SHP77 treated with DMSO at 0.1 percent for 48 hours (cell line): ENCODE results near the gene PPDPF.

Experiments
- DNase-seq: peaks from one replicate; lab custom pipeline; 2025; lab: John Stamatoyannopoulos, UW

Gene PPDPF

GRCh38 chr20:63538204-63539091 lies 17.9 kb downstream of the PPDPF start:
- DNase-seq, result no peak

DNA sequence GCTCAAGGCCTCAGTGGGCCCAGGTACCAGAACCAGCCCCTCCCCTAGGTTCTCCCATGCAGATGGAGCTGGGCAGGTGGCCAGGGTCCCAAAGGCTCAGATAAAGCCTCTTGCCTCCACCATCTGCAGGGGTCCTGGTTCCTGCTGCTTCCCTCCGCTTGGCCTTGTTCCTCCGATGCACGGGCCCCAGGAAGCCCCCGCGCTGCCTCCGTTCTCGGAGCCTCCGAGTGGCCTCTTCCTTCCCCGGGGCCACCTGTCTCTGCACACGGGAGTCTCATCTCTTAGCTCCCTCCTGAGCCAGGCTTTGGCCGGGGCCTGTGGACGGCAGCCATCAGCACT lies 18.5 kb downstream of the PPDPF start:
- no peak for DNase-seq

- DNase-seq, result no peak
Observed at GRCh38 chr20:63539441-63540370, 19.1 kb downstream of the PPDPF start.

GRCh38 chr20:63540417-63541186 lies 20.0 kb downstream of the PPDPF start:
- DNase-seq, result no peak

GRCh38 chr20:63541371-63541770 lies 20.8 kb downstream of the PPDPF start:
- DNase-seq, result no peak

DNA sequence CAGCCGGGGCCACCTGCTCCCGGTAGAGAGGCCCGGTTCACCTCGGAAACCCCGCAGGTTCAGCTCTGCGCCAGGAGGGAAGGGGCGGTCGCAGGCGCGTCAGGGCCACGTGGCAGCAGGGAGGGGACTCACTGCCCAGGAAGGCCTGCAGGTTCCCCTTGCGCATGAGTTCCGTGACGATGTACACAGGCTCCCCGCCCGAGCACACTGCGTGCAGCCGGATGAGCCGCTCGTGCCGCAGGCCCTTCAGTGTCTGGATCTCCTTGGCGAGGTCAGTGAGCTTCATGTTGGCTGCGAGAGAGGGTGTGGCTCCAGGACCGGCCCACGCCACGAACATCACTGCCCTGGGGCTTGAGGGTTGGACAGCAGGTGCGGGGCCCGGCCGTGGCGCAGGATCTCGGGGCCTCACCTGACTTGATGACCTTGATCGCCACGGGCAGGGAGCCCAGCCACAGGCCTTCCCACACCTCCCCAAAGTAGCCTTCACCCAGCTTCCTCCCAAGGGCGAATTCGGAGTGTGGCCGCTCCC lies 21.5 kb downstream of the PPDPF start:
- DNase-seq, result no peak

DNA sequence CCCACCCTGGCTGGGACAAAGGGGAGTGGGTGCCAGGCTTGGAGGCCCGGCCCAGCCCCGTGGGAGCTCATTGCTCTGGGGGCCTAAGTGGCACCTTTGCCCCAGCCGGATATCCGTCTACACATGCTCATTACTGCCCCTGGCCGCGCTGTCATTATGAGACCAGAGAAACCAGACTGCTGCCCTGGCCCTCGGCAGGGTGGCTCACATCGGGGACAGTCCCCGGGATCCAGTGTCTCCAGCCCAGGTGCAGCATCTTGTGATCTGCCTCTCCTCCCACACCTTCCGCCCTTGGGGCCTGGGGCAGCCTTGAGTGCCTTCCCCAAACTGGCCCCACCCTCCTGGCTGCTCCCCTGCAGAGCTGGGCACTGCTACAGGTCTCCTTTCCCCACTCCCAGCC lies 22.1 kb downstream of the PPDPF start:
- no peak for DNase-seq

DNA sequence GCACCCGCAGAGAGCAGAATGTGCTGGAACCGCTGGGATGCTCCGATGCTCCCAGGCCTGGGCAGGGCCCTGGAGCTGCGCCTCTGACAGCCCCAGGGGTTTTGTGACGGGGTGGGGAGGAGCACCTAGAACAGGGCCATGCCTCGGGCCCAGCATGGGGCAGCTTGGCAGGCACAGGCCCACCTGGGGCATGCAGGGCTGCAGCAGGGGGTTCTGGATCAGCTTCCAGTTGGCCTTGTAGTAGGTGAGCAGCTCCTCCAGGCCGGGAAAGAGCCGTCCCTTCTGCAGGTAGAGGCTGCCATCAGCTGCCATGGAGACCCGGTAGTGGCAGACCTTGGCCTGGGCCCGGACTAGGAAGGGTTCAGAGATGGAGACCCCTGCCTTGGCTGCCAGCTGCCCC lies 22.6 kb downstream of the PPDPF start:
- DNase-seq, result no peak

DNA sequence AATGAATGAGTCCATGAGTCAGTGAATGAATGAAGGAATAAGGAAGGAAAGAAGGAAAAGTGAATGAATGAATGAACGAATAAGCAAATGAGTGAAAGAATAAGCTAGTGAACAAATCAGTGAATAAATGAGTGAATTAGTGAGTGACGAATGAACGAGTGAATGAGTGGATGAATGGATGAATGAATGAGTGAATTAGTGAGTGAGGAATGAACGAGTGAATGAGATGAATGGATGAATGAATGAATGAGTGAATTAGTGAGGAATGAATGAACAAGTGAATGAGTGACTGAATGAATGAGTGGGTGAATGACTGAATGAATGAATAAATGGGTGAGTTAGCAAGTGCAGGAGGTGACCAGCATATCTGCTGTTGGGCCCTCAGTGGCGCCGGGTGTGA lies 23.2 kb downstream of the PPDPF start:
- no peak for DNase-seq

- DNase-seq, result no peak
Observed at GRCh38 chr20:63544241-63544957, 23.8 kb downstream of the PPDPF start.

- DNase-seq, result no peak
Observed at GRCh38 chr20:63544958-63545516, 24.5 kb downstream of the PPDPF start.

DNA sequence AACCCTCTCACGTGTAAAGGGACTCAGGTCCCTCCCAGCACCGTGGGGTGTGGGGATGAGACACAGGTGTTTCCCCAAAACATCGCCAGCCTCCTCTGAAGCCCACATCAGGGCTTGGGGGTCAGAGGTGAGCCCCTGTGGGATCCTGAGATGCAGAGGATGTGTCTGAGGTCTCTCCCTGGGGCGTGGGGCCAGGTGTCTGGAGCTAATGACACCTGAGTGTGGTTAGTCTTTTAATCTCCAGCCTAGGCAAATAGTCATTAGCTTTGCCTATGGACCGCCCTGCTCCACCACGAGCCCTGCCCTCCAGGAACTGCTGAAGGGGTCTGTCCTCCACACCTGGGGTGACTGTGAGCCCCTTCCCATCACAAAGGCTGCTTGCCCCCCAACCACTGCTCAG lies 25.2 kb downstream of the PPDPF start:
- DNase-seq, result no peak

DNA sequence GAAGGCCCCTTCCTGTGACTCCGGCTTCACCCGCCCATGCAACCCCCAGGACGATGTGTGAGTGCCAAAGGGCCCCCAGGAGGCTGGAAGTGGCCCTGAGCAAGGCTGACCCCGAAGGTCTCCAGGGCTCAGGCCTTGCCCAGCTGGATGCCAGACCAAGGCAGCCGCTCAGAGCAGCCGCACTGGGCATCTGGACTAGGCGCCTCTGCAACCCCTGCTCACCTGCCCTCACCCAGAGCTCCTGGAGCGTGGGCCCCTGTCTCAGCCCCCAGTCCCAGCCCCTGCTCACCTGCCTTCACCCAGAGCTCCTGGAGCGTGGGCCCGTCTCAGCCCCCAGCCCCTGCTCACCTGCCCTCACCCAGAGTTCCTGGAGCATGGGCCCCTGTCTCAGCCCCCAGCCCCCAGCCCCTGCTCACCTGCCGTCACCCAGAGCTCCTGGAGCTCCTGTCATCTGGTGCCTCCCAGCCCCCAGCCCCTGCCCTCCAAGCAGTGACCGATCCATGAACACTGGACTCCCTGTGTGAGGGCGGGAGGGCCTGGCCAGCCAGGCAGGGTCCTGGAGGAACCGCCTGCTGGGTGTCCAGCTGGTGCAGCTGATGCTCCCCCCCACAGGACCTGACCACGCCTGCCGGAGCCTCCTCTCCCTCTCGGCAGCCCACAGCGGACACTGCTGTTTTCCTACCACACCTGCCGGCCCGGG lies 25.8 kb downstream of the PPDPF start:
- DNase-seq, result no peak

DNA sequence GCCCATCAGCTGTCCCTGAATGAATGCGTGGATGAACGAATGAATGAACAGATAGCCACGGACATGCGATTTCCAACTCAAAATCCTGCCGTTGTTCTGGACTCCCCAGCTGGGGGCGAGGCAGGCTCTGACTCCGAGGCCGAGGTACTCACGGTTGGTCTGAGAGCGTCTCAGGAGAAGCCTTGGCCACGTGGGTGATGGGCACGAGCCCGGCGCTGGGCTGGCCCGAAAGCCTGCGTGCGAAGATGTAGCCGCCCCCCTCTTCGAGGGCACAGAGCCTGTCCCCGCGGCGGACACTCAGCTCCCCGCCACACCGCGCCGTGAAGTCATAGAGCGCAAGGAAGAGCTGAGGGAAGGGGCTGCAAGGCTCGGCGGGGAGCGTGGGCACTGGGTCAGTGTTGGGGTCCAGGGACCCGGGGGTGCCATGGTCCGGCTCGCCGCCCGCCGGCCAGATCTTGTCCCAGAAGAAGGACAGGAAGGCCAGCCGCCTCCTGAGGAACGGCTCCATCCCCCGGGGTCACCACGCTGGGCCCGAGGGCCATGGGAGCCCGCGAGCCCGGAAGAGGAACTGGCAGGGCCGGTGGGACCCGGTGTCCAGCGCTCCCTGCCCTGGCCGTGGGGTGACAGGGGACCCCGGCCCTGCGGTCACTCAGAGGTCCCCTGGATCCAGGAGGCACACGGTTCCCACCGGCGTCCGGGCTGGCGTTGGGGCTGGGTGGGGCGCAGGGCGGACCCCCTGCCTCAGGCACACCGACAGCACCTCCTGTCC lies 26.6 kb downstream of the PPDPF start:
- DNase-seq, result no peak

DNA sequence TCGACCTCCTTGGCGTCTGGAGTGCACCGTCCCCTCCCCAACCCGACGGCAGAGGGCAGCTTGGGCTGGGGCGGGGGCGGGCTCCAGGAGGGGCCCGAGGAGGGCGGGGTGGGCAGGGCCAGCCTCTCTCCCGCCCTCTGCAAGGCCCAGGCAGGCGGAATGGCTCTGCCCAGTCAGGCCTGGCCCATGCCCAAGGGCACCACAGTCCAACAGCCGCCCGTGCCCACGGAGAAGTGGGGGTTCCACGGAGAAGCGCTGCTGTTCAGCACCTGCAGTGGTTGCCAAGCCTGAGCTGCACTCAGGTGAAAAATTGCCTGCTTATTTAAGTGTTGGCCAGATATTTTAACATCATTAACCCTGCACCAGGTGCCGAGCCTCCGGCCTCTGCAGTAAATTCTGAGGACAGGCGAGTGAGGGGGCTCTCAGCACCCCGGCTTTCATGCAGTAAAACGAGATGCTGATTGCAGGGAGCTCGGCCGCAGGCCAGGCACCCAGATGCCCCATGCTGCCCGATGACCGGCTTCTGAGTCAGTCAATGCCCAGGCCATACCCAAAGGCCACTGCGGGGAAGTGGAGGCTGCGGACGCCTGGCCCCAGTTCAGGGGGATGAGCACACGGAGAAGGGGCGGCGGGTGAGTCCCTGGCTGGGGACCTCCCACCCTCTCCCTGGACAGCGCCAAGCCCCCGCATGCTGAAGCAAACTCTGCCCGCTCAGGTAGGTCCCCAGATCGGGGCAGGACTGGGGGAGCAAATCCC lies 27.3 kb downstream of the PPDPF start, which contains the start of gene SRMS:
SRMS (minus strand) TSS at position 25 of the 756 bp plus-strand sequence. CDS start 286 bp downstream, outside the sequence.
- no peak for DNase-seq

- no peak for DNase-seq
Observed at GRCh38 chr20:63548542-63548941, 28.0 kb downstream of the PPDPF start.

GRCh38 chr20:63549019-63549418 lies 28.5 kb downstream of the PPDPF start:
- DNase-seq, result no peak

- no peak for DNase-seq
Observed at GRCh38 chr20:63549679-63550282, 29.2 kb downstream of the PPDPF start.
